ENCODE data around the gene ROCK2. TPM values are rescaled to one million over a fixed set of nuclear protein-coding genes. Genes with fewer than 3 reads are reported as not detected.

The ROCK2 gene
- total RNA-seq, 1 experiment from 2014 or later = 38.0 TPM

DNA sequence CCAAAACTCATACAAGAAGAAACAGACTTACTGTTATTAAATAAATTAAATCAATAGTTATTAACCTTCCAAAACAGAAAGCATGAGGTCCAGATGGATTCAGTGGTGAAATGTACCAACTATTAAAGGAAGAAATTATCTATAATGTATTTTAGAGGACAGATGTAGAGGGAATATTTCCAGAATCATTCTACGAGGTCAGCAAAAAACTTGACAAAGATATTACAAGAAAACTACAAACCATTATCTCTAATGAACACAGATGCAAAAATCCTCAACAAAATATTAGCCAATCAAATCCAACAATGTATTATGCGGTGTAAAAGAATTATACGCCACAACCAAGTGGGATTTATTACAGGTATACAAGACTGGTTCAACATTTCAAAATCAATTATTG lies 63.7 kb downstream of the ROCK2 start:
- ChIA-PET POLR2A (ENCODE audit: unreplicated experiment) (no interaction called here), CTCF (no interaction called here)
- peaks cover 17% of the 10 kb centered on the region for H4K20me1 ChIP-seq (ENCODE audit: insufficient read depth)

DNA sequence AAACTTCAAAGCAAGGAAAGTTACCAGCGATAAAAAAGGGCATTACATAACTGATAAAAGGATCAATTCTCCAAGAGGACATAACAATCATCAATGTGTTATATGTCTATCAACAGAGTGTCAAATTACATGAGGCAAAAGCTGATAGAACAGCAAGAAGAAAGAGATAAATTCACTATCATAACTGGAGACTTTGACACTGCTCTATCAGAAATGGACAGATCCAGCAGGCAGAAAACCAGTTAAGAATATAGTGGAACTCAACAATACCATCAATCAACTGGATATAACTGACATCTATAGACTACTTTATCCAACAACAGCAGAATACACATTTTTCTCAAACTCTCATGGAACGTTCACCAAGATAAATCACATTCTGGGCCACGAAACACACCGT lies 65.0 kb downstream of the ROCK2 start:
- Histone ChIP-seq H3K4me3 (no peak overlapping the region), H3K27ac (no peak overlapping the region), H3K4me2 (no peak overlapping the region), H3K9me3 (ENCODE audit: insufficient read depth, low read depth) (no peaks in the 10 kb centered on the region; the same call in 1 of the 2 replicates), H3K4me1 (replicated peaks; ENCODE audit: insufficient read depth) (no peaks in the 10 kb centered on the region), H3K79me2 (ENCODE audit: low read depth) (peaks cover 28% of the 10 kb centered on the region), H3F3A (ENCODE audit: insufficient read depth, low read depth) (peaks cover 28% of the 10 kb centered on the region), H3K27me3 (ENCODE audit: insufficient read depth, low read depth) (no peaks in the 10 kb centered on the region), H3K9me2 (ENCODE audit: insufficient read depth) (no peaks in the 10 kb centered on the region), H2AFZ (no peak overlapping the region), H3K36me3 (ENCODE audit: low read depth) (peaks cover 20% of the 10 kb centered on the region), H4K20me1 (ENCODE audit: insufficient read depth) (peaks cover 19% of the 10 kb centered on the region)
- TF ChIP-seq EZH2 (IDR thresholded peaks at IDR 0.05; ENCODE audit: low read depth) = no peak
- TF ChIP-seq, protein P1, sequence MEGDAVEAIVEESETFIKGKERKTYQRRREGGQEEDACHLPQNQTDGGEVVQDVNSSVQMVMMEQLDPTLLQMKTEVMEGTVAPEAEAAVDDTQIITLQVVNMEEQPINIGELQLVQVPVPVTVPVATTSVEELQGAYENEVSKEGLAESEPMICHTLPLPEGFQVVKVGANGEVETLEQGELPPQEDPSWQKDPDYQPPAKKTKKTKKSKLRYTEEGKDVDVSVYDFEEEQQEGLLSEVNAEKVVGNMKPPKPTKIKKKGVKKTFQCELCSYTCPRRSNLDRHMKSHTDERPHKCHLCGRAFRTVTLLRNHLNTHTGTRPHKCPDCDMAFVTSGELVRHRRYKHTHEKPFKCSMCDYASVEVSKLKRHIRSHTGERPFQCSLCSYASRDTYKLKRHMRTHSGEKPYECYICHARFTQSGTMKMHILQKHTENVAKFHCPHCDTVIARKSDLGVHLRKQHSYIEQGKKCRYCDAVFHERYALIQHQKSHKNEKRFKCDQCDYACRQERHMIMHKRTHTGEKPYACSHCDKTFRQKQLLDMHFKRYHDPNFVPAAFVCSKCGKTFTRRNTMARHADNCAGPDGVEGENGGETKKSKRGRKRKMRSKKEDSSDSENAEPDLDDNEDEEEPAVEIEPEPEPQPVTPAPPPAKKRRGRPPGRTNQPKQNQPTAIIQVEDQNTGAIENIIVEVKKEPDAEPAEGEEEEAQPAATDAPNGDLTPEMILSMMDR (conservative IDR thresholded peaks at IDR 0.05) = no peak
- ChIA-PET CTCF (no interaction called here), POLR2A (ENCODE audit: unreplicated experiment) (no interaction called here)
- no peak for DNase-seq
- no TSS peak for BruUV-seq (replicated peaks)
- intact Hi-C loops (cut with micrococcal nuclease; ENCODE audit: unreplicated experiment) = no loop called here

More for the DNA sequence above, 63.7 kb downstream of the ROCK2 start:
- H3K9me2 ChIP-seq (ENCODE audit: insufficient read depth) = no peaks in the 10 kb centered on the region
- peaks cover 24% of the 10 kb centered on the region for H3F3A ChIP-seq (ENCODE audit: insufficient read depth, low read depth)
- DNase-seq = peak in 1 of 2 experiments; percentile 28
- H2AFZ ChIP-seq = no peak overlapping the region
- TF ChIP-seq EZH2 (IDR thresholded peaks at IDR 0.05; ENCODE audit: low read depth) = no peak
- TF ChIP-seq, protein P1 (conservative IDR thresholded peaks at IDR 0.05) = no peak
- H3K4me1 ChIP-seq (replicated peaks; ENCODE audit: insufficient read depth) = no peaks in the 10 kb centered on the region
- H3K27me3 ChIP-seq (ENCODE audit: insufficient read depth, low read depth) = no peaks in the 10 kb centered on the region
- no peak overlapping the region for H3K4me3 ChIP-seq
- no peak overlapping the region for H3K4me2 ChIP-seq
- H3K36me3 ChIP-seq (ENCODE audit: low read depth) = peaks cover 29% of the 10 kb centered on the region
- no TSS peak for BruUV-seq (replicated peaks)
- no peaks in the 10 kb centered on the region; the same call in 1 of the 2 replicates for H3K9me3 ChIP-seq (ENCODE audit: insufficient read depth, low read depth)
- no peak overlapping the region for H3K27ac ChIP-seq
- intact Hi-C loops (cut with micrococcal nuclease; ENCODE audit: unreplicated experiment) = no loop called here
- H3K79me2 ChIP-seq (ENCODE audit: low read depth) = peaks cover 32% of the 10 kb centered on the region

DNA sequence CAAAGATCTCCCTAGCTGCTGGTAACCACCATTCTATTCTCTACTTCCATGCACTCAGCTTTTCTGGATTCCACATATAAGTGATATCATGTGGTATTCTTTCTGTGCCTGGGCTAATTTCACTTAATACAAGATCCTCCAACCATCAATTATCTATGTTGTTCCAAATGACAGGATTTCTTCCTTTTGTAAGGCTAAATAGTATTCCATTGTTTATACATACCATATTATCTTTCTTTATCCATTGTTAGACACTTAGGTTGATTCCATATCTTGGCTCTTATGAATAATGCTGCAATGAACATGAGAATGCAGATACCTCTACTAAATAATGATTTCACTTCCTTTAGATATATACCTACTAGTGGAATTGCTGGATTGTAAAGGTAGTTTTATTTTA lies 66.2 kb downstream of the ROCK2 start:
- intact Hi-C loops (cut with micrococcal nuclease; ENCODE audit: unreplicated experiment) = no loop called here
- POLR2A ChIA-PET (ENCODE audit: unreplicated experiment) = interaction anchor here (0.7 kb wide), 1 partner anchor 47 kb away, joined by 6 read pairs; no protein-coding TSS in a partner anchor
- no peaks in the 10 kb centered on the region for H3K27me3 ChIP-seq (ENCODE audit: insufficient read depth, low read depth)
- no peak overlapping the region for H2AFZ ChIP-seq
- H3F3A ChIP-seq (ENCODE audit: insufficient read depth, low read depth) = peaks cover 33% of the 10 kb centered on the region
- H3K27ac ChIP-seq = no peak overlapping the region
- DNase-seq = no peak
- no peaks in the 10 kb centered on the region; the same call in 1 of the 2 replicates for H3K9me3 ChIP-seq (ENCODE audit: insufficient read depth, low read depth)
- no peak overlapping the region for H3K4me3 ChIP-seq
- BruUV-seq (replicated peaks) = no TSS peak
- H3K79me2 ChIP-seq (ENCODE audit: low read depth) = peaks cover 40% of the 10 kb centered on the region
- CTCF ChIA-PET = no interaction called here
- H3K4me2 ChIP-seq = no peak overlapping the region
- peaks cover 30% of the 10 kb centered on the region for H4K20me1 ChIP-seq (ENCODE audit: insufficient read depth)
- no peaks in the 10 kb centered on the region for H3K9me2 ChIP-seq (ENCODE audit: insufficient read depth)
- TF ChIP-seq, protein P1 (conservative IDR thresholded peaks at IDR 0.05) = no peak
- TF ChIP-seq EZH2 (IDR thresholded peaks at IDR 0.05; ENCODE audit: low read depth) = no peak
- H3K4me1 ChIP-seq (replicated peaks; ENCODE audit: insufficient read depth) = no peaks in the 10 kb centered on the region
- H3K36me3 ChIP-seq (ENCODE audit: low read depth) = peaks cover 12% of the 10 kb centered on the region

Measured in PC-9 (cell line).